K562 (cell line): ENCODE measurements around the gene DUSP19. TPM values are rescaled to one million over a fixed set of nuclear protein-coding genes. Genes with fewer than 3 reads are reported as not detected.

Experiments
- ARID1B ChIP-seq: fragments of 450-650 bp; IDR thresholded peaks from 2 replicates; pipeline ENCODE4 v1.6.1; 2016; ENCODE audit warnings: antibody characterized with exemption, mild to moderate bottlenecking, inconsistent platforms
- BRD4 ChIP-seq: fragments of 200-600 bp; sonication (generic); IDR thresholded peaks from 2 replicates; pipeline ENCODE4 v1.6.1; 2017; ENCODE audit warnings: inconsistent platforms
- GATAD2B ChIP-seq: fragments of 450-650 bp; IDR thresholded peaks from 2 replicates; pipeline ENCODE4 v1.6.1; 2017; ENCODE audit warnings: mild to moderate bottlenecking, borderline replicate concordance
- GTF2E2 ChIP-seq: fragments of 200-800 bp; sonication (Bioruptor generic); IDR thresholded peaks from 2 replicates; pipeline ENCODE4 v1.6.1; 2016; ENCODE audit warnings: missing genetic modification characterization, missing compliant biosample characterization
- HDAC1 ChIP-seq, 2 experiments: fragments of 450-650 bp; IDR thresholded peaks; 2 replicates each; pipeline ENCODE4 v1.6.1; 2016 to 2017; ENCODE audit warnings: inconsistent platforms in 1 of 2, mild to moderate bottlenecking in 1 of 2, moderate library complexity in 1 of 2
- HES1 ChIP-seq: fragments of 450-650 bp; IDR thresholded peaks from 2 replicates; pipeline ENCODE4 v1.6.1; 2016; ENCODE audit warnings: low read depth, mild to moderate bottlenecking, moderate library complexity
- LCOR ChIP-seq: sonication (generic); formaldehyde crosslinking; IDR thresholded peaks from 2 replicates; pipeline ENCODE4 v1.8.0; 2022; ENCODE audit warnings: mild to moderate bottlenecking, missing genetic modification reagents
- NONO ChIP-seq, 2 experiments: fragments of 200-400 bp in 1 of 2; fragments of 450-650 bp in 1 of 2; formaldehyde crosslinking in 1 of 2; IDR thresholded peaks; 2 replicates each; pipeline ENCODE4 v1.6.1; 2017; ENCODE audit warnings: low read depth in 2 of 2, mild to moderate bottlenecking in 2 of 2, moderate library complexity in 2 of 2, low read length in 1 of 2
- POLR2AphosphoS5 ChIP-seq: IDR thresholded peaks from 2 replicates; pipeline ENCODE4 v1.6.1; 2011; ENCODE audit warnings: mild to moderate bottlenecking, low read depth, low read length, moderate library complexity; ENCODE audit not compliant: control insufficient read depth, insufficient read depth
- SMARCB1 ChIP-seq: IDR thresholded peaks from 2 replicates; pipeline ENCODE4 v1.6.1; 2011; ENCODE audit warnings: improper control_type of control experiment, low read depth; ENCODE audit not compliant: insufficient read length
- SMARCE1 ChIP-seq: fragments of 450-650 bp; IDR thresholded peaks from 2 replicates; pipeline ENCODE4 v1.7.1; 2016; ENCODE audit warnings: mild to moderate bottlenecking
- TBL1XR1 ChIP-seq, 2 experiments: IDR thresholded peaks; 2 replicates each; pipeline ENCODE4 v1.6.1; 2012; ENCODE audit warnings: improper control_type of control experiment in 2 of 2, low read length in 2 of 2, mild to moderate bottlenecking in 1 of 2
- ZBTB11 ChIP-seq, 3 experiments: fragments of 200-800 bp in 1 of 3; fragments of 250-450 bp in 1 of 3; fragments of 450-650 bp in 1 of 3; sonication (Bioruptor Pico) in 1 of 3; sonication (Bioruptor generic) in 1 of 3; formaldehyde crosslinking in 1 of 3; IDR thresholded peaks; 2 replicates each; pipeline versions ENCODE4 v1.6.1 to v1.8.0; 2016 to 2022; ENCODE audit warnings: mild to moderate bottlenecking in 2 of 3, missing genetic modification characterization in 2 of 3, missing compliant biosample characterization in 1 of 3, moderate library complexity in 1 of 3
- polyA plus RNA-seq, 8 experiments: library from polyadenylated mRNA; depleted of rRNA in 4 of 8; stranded (reverse) in 5 of 8; unstranded in 3 of 8; fragments of >200 nt; fragmentation: Nextera tagmentation in 2 of 8; fragmentation: Illumina TruSeq in 1 of 8; extraction: Ambion mirVana in 2 of 8; extraction: Trizol in 1 of 8; gene quantifications; 2 replicates each; pipeline versions ENCODE4 v1.2.1 to v1.2.3, GENCODE V29; 2011 to 2014; ENCODE audit warnings: inconsistent platforms in 1 of 8, missing spikeins in 1 of 8
- total RNA-seq, 7 experiments: library from RNA; depleted of rRNA in 6 of 7; stranded (reverse); fragments of >200 nt in 6 of 7; fragmentation: Illumina TruSeq in 2 of 7; extraction: Trizol in 2 of 7; gene quantifications; 2 replicates each; pipeline versions ENCODE4 v1.2.1 to v1.2.3, GENCODE V29; 2011 to 2021; ENCODE audit warnings: low replicate concordance in 1 of 7
- TF ChIP-seq, protein P1 (sequence below): IDR thresholded peaks from 3 replicates; pipeline ENCODE4 v1.6.1; 2011; ENCODE audit warnings: borderline replicate concordance, mild to moderate bottlenecking, moderate library complexity; ENCODE audit not compliant: insufficient read length; ENCODE audit errors: extremely low read depth
- TF ChIP-seq, protein P2 (sequence below): fragments of 250-450 bp; sonication (Bioruptor Pico); IDR thresholded peaks from 2 replicates; pipeline ENCODE4 v1.8.0; 2022; ENCODE audit warnings: moderate library complexity, mild to moderate bottlenecking, inconsistent platforms
- TF ChIP-seq, protein P3 (sequence below): fragments of 250-450 bp; sonication (Bioruptor Pico); IDR thresholded peaks from 2 replicates; pipeline ENCODE4 v1.8.0; 2021; ENCODE audit warnings: moderate library complexity, mild to moderate bottlenecking, inconsistent platforms

DUSP19 gene
- total and polyA plus RNA-seq, 9 of the 15 experiments (the other 6 are each of a cell fraction or from before 2014, with no cell fraction given): 1.6 to 6.3 (median 3.1) TPM

GRCh38 chr2:183038341-183039300 lies 39.9 kb upstream of the DUSP19 start, which contains the start of gene NCKAP1 (continued):
- TF ChIP-seq, protein P1, sequence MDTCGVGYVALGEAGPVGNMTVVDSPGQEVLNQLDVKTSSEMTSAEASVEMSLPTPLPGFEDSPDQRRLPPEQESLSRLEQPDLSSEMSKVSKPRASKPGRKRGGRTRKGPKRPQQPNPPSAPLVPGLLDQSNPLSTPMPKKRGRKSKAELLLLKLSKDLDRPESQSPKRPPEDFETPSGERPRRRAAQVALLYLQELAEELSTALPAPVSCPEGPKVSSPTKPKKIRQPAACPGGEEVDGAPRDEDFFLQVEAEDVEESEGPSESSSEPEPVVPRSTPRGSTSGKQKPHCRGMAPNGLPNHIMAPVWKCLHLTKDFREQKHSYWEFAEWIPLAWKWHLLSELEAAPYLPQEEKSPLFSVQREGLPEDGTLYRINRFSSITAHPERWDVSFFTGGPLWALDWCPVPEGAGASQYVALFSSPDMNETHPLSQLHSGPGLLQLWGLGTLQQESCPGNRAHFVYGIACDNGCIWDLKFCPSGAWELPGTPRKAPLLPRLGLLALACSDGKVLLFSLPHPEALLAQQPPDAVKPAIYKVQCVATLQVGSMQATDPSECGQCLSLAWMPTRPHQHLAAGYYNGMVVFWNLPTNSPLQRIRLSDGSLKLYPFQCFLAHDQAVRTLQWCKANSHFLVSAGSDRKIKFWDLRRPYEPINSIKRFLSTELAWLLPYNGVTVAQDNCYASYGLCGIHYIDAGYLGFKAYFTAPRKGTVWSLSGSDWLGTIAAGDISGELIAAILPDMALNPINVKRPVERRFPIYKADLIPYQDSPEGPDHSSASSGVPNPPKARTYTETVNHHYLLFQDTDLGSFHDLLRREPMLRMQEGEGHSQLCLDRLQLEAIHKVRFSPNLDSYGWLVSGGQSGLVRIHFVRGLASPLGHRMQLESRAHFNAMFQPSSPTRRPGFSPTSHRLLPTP: no peak
- TF ChIP-seq, protein P2, sequence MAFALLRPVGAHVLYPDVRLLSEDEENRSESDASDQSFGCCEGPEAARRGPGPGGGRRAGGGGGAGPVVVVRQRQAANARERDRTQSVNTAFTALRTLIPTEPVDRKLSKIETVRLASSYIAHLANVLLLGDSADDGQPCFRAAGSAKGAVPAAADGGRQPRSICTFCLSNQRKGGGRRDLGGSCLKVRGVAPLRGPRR (CRISPR knock-in tag): no peak
- TF ChIP-seq GTF2E2 (peak; percentile 87), SMARCB1 (peak; percentile 67), SMARCE1 (peak; percentile 58), HES1 (no peak), TBL1XR1 (IDR thresholded peaks at IDR 0.05; ENCODE audit: low read length in 2 of 2) (peak in 1 of 2 experiments; percentile 27; a peak in 2 of 4 replicates), LCOR (CRISPR knock-in tag) (peak; percentile 86), POLR2AphosphoS5 (peak; percentile 64), BRD4 (0 out of 2 replicates have a peak, but pooled peaks have one; percentile 2), ARID1B (peak; percentile 30; the same call in 1 of the 2 replicates), GATAD2B (peak; percentile 96), HDAC1 (IDR thresholded peaks at IDR 0.05) (peak in 1 of 2 experiments; percentile 51; a peak in 2 of 4 replicates), NONO (IDR thresholded peaks at IDR 0.05; ENCODE audit: low read depth in 2 of 2, low read length in 1 of 2) (peak in 1 of 2 experiments; percentile 87; a peak in 2 of 4 replicates), ZBTB11 (CRISPR knock-in tag; IDR thresholded peaks at IDR 0.05) (peak in 2 of 3 experiments; percentile 12 to 60; a peak in 2 of 6 replicates)
- TF ChIP-seq, protein P3, sequence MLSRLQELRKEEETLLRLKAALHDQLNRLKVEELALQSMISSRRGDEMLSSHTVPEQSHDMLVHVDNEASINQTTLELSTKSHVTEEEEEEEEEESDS (CRISPR knock-in tag): no peak
